Dermis blood vessel endothelial cell (primary cell): ENCODE results near the gene PPP3R2. TPM values are rescaled to one million over a fixed set of nuclear protein-coding genes. Genes with fewer than 3 reads are reported as not detected.
"Not testable (repeated sequence)": the region's sequence is repeated elsewhere in the genome, so short reads cannot be mapped to it uniquely, and the experiment has no call there.

Experiments
- DNase-seq: peaks from one replicate; pipeline ENCODE4 v3.0.0; 2010
- total RNA-seq: library from RNA; depleted of rRNA; stranded (reverse); fragments of >200 nt; gene quantifications from 2 replicates; pipeline ENCODE4 v1.2.3, GENCODE V29; 2014

The PPP3R2 gene, protein sequence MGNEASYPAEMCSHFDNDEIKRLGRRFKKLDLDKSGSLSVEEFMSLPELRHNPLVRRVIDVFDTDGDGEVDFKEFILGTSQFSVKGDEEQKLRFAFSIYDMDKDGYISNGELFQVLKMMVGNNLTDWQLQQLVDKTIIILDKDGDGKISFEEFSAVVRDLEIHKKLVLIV
- not detected in 2 replicates for total RNA-seq

- DNase-seq = no peak
These were observed at the start of gene PPP3R2 for GRCh38 chr9:101594796-101595195. TSS of gene PPP3R2 (minus strand) at chr9:101594969. CDS start at chr9:101594921, 48 bp downstream.

DNA sequence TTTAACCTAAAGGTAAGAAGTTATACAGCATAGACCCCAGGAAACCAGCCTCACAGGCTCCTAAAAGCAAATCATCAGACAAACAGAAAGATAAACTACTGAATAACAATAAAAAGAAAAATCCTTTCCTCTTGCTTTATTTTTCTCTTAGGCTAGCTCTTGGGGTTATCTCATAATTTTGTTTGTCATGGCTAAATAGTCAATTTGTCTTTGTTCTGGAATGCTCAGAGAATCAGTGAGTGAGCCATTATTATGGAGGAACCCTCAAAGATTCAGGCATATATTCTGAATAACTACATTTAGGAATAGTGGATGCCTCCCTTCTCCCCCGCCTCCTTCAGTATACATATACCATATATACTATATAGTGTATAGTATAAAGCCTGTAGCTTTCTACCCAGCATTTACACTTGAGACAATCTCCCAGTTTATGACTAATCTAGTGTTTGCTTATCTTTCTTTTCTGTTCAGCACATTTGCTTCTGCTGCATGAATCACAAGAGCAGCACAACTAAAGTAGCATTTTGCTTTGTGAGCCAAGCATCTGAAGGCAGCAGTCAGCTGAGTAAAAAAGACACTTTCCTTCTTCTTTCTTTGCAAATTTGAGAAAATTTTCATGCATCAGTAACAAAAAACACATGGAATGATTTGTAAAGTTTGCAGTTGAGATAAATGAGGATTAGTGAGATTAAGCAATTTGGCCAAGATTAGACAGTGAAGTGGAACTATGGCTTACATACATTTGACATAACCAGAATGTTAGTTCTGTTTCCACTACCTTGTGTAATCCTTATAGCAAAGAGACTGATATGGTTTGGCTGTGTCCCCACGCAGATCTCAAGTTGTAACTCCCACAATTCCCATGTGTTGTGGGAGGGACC is 45.3 kb upstream of the PPP3R2 start:
- no peak for DNase-seq

DNA sequence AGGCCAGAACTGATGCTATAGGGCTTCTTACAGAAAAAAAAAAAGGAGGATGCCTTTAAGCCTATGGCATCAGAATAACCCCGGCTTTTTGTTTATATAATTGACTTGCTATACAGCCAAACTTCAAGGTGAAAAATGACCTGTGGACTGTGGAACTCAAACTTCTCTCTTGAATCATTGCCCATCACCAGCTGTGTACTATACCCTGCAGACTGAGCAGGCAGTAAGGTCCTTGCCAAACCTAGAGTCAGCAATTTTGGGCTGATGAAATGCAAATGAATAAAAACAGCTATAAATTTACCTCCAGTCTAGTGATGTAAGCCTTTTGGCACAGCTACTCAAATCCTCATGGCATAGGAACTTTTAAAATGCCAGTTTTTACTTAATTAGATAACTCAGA is 44.5 kb upstream of the PPP3R2 start:
- DNase-seq = no peak

DNA sequence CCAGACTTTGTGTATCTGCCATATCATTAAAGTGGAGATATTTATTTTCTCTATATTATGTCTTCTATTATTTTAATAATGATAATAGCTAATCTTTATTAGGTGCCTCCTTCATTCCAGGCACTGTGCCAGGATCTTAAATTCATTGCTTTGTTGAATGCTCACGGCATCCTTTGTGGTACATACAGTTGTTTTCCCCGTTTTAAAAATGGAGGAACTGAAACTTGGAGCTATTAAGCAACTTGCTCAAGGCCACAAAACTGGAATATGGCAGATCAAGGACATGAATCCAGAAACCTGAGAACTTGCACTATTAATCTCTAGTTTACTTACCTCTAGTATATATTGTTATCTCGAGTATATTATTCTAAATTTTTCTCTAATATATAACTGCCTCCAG is 41.5 kb upstream of the PPP3R2 start:
- DNase-seq = no peak

GRCh38 chr9:101635473-101635872 is 40.7 kb upstream of the PPP3R2 start:
- no peak for DNase-seq

GRCh38 chr9:101634741-101635409 is 40.1 kb upstream of the PPP3R2 start:
- no peak for DNase-seq

DNA sequence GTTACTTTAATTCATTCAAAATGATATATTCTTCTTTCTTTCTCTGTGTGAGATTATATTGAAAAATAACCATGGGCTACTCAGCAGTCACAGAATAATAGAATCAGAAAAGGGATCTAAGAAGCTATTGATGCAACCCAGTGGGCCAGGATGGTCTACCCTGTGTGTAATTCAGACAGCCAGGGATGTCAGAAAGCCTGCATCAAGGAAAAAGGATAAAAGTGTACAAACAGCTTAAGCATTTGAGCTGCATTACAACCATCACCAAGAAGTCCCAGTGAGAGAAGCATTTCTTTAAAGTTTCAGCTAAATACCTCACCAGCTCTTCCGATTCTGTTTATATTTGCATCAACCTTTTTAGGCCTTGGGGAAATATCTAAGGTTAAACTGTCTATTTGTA is 37.8 kb upstream of the PPP3R2 start:
- DNase-seq = no peak

- no peak for DNase-seq
These were observed 37.1 kb upstream of the PPP3R2 start for GRCh38 chr9:101631892-101632291.

DNA sequence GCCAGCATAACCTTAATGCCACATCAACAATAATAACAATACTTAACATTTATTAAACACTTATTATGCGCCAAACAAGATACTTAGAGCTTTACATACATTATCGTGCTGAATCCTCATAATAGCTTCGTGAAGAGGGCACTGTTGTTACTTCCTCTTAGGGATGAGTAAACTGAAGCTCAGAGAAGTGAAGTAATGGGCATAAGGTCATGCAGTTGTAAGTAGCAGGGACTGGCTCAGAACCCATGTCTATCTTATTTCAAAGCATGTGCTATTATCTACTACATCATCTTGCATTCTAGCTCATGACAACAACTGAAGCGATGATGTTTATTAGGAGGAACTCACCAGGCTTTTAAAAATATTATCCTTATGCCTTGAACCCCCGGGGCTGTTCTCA is 34.9 kb upstream of the PPP3R2 start:
- no peak for DNase-seq

DNA sequence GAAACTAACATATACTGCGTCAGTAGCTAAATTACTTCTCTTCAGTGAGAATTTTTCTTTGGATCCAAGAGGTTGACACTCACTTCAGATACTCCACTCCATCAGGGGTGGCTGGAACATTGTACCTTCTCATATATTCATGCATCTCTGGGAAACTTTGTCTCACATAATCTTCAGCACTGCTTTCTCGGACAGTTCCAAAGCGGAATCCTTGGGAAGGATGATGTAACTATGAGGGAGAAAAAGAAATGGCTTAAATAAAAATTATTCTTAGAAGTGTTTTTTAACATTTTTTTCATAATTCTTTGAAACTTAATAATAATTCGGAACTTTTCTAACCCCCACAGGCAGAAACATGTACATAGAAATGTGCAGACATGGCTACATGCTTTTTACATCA is 33.4 kb upstream of the PPP3R2 start:
- no peak for DNase-seq

DNA sequence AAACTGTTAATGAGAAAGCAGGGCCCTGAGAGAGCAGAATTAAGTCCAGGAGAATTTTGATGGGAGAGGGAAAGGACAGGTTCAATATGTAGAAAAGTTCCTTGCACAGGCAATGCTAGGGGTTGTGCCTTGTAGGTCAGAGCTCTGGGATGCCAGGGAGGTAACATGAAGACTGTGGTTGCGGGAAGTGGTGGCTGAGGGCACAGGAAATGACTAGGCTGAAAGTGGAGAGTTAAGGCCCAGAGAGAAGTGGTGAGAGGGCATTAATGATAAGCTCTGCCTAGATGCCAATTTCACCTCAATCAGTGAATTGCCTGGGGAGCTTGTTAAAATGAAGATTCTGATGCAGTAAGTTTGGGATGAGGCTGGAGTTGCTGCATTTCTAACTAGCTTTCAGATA is 31.5 kb upstream of the PPP3R2 start:
- no peak for DNase-seq

GRCh38 chr9:101625876-101626275 is 31.1 kb upstream of the PPP3R2 start:
- no peak for DNase-seq

- DNase-seq = no peak
These were observed 25.7 kb upstream of the PPP3R2 start for GRCh38 chr9:101620452-101620851.

DNA sequence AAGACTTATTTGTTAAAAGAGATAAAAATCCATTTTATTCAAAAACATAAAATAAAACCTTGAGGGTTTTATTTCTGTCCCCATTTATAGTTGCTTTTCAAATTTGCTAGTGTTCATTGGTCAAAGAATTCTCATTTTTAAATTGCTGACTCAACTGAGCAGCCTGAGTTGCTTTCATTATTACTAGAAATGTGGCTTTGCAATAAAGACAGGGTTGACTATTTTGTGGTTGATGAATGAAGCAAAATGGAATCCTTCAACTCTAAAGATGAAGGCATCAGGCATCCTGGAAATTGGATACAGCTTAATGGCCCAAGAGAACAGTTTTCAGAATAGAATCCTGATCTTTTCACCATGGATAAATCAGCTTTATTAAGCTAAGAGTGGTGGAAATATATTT is 23.9 kb upstream of the PPP3R2 start:
- DNase-seq = no peak

- no peak for DNase-seq
These were observed 10.8 kb upstream of the PPP3R2 start for GRCh38 chr9:101605547-101605946.

GRCh38 chr9:101604296-101604695 is 9.5 kb upstream of the PPP3R2 start:
- no peak for DNase-seq

- peak; percentile 62 for DNase-seq
These were observed 7.4 kb upstream of the PPP3R2 start for GRCh38 chr9:101601904-101602765.

DNA sequence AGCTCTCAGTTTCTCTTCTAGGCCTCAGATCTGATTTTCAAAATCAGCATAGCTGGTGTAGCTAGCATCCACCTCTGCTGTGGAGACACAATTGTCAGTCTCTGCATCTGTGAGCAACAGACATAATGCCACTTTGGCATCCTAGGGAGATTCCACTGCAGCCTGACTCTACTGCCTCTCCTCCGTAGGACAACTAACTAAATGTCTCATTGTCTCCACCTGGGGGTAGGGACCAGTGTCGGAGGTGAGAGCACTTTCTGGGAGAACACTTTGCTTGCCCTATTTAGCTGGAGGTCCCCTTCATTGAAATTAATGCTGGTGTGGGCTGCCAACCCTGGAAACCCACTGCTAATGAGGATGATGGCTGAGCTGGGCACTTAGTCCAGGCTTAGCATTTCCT is 1.4 kb downstream of the PPP3R2 start:
- no peak for DNase-seq

DNA sequence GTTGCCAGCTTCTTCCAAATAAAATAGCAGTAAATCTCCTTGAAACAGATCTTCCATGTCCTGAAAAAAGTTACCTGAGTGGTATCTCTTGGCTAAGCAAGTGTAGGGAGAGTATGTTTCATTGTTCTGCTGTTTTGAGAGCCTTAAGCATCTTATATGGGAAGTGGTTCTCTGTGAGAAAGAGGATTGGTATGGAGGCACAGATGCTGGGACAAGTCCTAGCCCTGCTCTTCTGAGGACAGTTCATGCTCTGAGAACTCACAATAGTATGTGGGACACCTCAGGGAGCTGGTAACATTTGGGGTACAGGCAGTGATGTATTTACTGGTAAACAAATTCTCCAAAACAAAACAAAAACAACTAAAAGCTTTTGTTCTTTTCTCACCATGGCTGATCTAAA is 2.0 kb downstream of the PPP3R2 start:
- DNase-seq = no peak

DNA sequence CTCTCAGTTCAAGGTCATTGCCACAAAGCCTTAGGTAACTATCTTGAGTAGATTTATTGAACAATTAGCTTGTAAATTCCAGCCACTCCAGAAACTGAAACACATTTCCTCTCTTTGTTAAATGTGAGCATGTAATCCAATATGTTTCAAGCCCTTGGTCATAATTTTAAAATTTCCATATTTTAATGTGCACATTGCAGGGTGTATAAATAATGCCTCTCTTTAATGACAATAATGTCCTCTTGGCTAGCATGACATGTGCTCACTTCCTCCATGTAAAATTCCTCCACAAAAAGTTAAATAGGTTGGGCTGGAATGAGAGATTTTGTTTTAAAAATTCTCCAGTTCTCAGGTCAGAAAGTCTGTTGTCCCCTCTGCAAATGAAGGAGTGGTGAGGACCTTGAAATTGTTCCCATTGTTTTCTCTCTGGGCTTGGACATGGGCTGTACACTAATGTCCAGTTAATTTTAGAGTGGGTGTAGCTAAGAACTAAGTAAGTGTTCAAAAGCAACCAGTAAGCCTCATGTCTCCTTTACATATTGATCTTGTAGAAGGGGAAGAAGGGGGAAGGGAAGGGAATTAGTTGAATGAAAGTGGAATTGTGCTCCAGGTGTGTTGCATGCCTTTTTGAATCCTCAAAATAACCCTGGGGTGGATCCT is 2.9 kb downstream of the PPP3R2 start:
- DNase-seq = no peak

- DNase-seq = no peak
These were observed 3.9 kb downstream of the PPP3R2 start for GRCh38 chr9:101590901-101591300.

DNA sequence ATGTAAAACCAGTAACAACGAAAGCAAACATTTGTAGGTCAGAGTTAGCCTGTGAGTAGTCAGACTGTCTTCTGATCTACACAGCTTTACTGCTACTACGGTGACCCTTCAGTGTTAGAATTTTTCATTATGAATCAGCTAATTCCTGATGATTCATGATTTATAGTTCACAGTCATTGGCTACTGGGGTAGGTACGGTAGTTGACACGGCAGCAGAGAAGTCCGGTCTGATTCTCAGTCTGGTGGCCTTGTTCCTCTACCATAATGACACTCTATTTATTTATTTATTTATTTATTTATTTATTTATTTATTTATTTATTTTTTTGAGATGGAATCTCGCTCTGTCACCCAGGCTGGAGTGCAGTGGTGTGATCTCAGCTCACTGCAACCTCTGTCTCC is 4.7 kb downstream of the PPP3R2 start:
- not testable (repeated sequence) for DNase-seq
